ENCODE measurements around the gene TAF9. TPM values are rescaled to one million over a fixed set of nuclear protein-coding genes. Genes with fewer than 3 reads are reported as not detected.
"Not testable (repeated sequence)": the region's sequence is repeated elsewhere in the genome, so short reads cannot be mapped to it uniquely, and the experiment has no call there.

The TAF9 gene
- total RNA-seq, 3 donors from 2014 or later (not counting 1 experiment from before 2014, with no cell fraction given), result 38.3 to 53.8 (median 46.6) TPM

DNA sequence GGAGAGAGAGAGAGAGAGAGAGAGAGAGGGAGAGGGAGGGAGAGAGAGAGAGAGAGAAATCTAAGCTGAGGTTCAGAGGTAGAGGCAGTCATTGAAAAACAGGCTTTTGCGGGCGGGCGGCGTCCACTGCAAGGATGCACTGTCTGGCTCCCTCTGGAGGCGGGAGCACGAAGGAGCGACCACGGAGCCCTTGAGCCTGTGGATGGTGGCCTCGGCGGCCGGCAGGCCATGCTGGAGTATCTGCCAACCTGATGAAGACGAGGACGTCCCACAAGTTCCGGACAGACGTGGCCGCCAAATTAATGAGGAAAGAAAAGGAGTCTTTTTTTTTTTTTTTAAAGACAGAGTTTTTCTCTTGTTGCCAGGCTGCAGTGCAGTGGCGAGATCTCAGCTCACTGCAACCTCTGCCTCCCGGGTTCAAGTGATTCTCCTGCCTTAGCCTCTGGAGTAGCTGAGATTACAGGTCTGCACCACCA is 34.5 kb downstream of the TAF9 start:
- peak overlapping the region; percentile 80 for H3K4me3 Mint-ChIP-seq
- 16% methylated on average over 18 of the region's 18 CpGs for WGBS (ENCODE audit: insufficient coverage)
- Histone ChIP-seq H3K27ac (ENCODE audit: low read length) (no peak overlapping the region), H3K36me3 (ENCODE audit: control insufficient read depth, insufficient read depth, low read length) (no peaks in the 10 kb centered on the region), H3K4me1 (ENCODE audit: control insufficient read depth, insufficient read depth, low read length) (peaks cover 12% of the 10 kb centered on the region), H3K9me3 (ENCODE audit: control insufficient read depth, insufficient read depth, low read length) (no peaks in the 10 kb centered on the region), H3K4me3 (ENCODE audit: low read length) (no peak overlapping the region), H3K27me3 (ENCODE audit: control insufficient read depth, insufficient read depth, low read length) (no peaks in the 10 kb centered on the region)
- no peaks in the 10 kb centered on the region for H3K36me3 Mint-ChIP-seq
- ATAC-seq, result peak; percentile 73 to 81 (median 74)
- peak overlapping the region; percentile 53 to 62 for H3K27ac Mint-ChIP-seq
- TF ChIP-seq, protein P1, sequence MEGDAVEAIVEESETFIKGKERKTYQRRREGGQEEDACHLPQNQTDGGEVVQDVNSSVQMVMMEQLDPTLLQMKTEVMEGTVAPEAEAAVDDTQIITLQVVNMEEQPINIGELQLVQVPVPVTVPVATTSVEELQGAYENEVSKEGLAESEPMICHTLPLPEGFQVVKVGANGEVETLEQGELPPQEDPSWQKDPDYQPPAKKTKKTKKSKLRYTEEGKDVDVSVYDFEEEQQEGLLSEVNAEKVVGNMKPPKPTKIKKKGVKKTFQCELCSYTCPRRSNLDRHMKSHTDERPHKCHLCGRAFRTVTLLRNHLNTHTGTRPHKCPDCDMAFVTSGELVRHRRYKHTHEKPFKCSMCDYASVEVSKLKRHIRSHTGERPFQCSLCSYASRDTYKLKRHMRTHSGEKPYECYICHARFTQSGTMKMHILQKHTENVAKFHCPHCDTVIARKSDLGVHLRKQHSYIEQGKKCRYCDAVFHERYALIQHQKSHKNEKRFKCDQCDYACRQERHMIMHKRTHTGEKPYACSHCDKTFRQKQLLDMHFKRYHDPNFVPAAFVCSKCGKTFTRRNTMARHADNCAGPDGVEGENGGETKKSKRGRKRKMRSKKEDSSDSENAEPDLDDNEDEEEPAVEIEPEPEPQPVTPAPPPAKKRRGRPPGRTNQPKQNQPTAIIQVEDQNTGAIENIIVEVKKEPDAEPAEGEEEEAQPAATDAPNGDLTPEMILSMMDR (IDR thresholded peaks at IDR 0.05), result peak; percentile 42
- no peaks in the 10 kb centered on the region for H3K27me3 Mint-ChIP-seq (ENCODE audit: low read depth in 2 of 2)
- intact Hi-C loops (cut with micrococcal nuclease), result loop anchor here (1.0 kb wide), 1 partner anchor 242 kb away; no protein-coding TSS in a partner anchor
- peak; percentile 48 to 86 for DNase-seq
- peaks cover 10 to 19% of the 10 kb centered on the region in 2 donors for H3K4me1 Mint-ChIP-seq
- no peaks in the 10 kb centered on the region for H3K9me3 Mint-ChIP-seq

DNA sequence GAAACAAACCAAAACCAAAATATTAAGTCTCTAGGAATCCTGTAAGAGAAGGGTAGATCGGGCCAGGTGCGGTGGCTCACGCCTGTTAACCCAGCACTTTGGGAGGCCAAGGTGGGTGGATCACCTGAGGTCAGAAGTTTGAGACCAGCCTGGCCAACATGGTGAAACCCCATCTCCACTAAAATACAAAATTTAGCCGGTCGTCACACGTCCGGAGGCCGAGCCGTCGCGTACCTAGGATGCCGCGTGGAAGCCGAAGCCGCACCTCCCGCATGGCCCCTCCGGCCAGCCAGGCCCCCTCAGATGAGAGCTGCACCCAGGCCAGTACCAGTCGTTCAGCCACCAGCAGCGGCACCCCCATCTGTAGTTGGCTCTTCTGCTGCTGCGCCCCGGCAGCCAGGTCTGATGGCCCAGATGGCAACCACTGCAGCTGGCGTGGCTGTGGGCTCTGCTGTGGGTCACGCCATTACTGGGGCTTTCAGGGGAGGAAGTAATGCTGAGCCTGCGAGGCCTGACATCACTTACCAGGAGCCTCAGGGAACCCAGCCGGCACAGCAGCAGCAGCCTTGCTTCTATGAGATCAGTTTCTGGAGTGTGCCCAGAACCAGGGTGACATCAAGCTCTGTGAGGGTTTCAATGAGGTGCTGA is 35.5 kb downstream of the TAF9 start:
- H3K4me3 Mint-ChIP-seq, result peak overlapping the region; percentile 45
- H3K4me3 ChIP-seq (ENCODE audit: low read length); H3K36me3 Mint-ChIP-seq; H3K27me3 Mint-ChIP-seq (ENCODE audit: low read depth in 2 of 2); DNase-seq; H3K9me3 ChIP-seq (ENCODE audit: control insufficient read depth, insufficient read depth, low read length); H3K27ac ChIP-seq (ENCODE audit: low read length); ATAC-seq; H3K27me3 ChIP-seq (ENCODE audit: control insufficient read depth, insufficient read depth, low read length); H3K36me3 ChIP-seq (ENCODE audit: control insufficient read depth, insufficient read depth, low read length); H3K9me3 Mint-ChIP-seq: not testable (repeated sequence)
- intact Hi-C loops (cut with micrococcal nuclease), result loop anchor here (2.0 kb wide), 2 partner anchors 35 to 99 kb away; partner anchors contain the start of genes AK6, CDK7, RAD17 and TAF9
- H3K4me1 Mint-ChIP-seq, result peaks cover 10 to 19% of the 10 kb centered on the region in 2 donors
- H3K4me1 ChIP-seq (ENCODE audit: control insufficient read depth, insufficient read depth, low read length), result peaks cover 12% of the 10 kb centered on the region
- WGBS (ENCODE audit: insufficient coverage), result 93% methylated on average over 25 of the region's 25 CpGs
- peak overlapping the region; percentile 94 for H3K27ac Mint-ChIP-seq

DNA sequence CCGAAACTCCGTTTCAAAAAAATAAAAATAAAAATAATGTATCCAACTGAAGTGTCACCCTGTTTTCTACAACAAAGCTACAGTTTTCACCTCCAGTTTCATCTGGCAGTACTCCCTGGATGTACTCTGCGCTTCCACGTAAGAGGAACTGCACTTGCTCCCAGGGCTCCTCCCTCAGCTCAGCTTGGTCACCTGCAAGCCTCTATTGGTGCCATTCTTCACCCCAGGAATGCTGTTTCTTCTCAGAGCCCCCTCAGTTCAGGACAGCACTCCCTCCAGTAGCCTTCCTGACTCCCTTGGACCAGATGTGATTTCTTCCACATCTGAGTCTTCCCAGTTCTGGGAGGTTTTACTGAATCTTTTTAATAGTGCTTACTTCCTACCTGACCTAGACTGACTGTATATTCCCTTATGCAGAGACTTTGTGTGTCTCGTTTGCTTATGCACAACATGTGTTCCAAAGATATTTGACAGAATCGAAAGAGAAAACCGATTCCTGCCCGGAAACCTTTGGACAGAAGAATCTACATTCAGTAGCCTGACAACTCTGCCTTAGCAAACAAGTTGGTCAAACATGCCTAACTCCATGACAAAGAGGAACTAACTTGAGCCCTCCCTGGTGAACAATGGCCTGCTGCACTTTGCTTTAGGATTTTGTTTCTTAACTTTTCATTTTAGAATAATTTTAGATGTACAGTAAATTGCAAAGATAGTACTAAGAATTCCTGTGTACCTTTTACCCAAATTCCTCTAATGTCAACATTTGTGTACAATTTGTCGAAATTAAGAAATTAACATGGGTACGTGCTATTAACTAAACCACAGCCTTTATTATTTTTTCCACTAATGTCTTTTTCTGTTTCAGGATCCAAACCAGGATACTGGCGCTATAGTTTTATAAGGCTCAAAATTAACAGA is 37.5 kb downstream of the TAF9 start:
- Mint-ChIP-seq H3K36me3 (no peaks in the 10 kb centered on the region), H3K4me1 (peaks cover 10 to 19% of the 10 kb centered on the region in 2 donors), H3K9me3 (no peaks in the 10 kb centered on the region), H3K27me3 (ENCODE audit: low read depth in 2 of 2) (no peaks in the 10 kb centered on the region), H3K4me3 (peak overlapping the region; percentile 96), H3K27ac (peak overlapping the region; percentile 94)
- Histone ChIP-seq H3K4me3 (ENCODE audit: low read length) (peak overlapping the region; percentile 79), H3K27me3 (ENCODE audit: control insufficient read depth, insufficient read depth, low read length) (no peaks in the 10 kb centered on the region), H3K9me3 (ENCODE audit: control insufficient read depth, insufficient read depth, low read length) (no peaks in the 10 kb centered on the region), H3K27ac (ENCODE audit: low read length) (peak overlapping the region; percentile 62), H3K36me3 (ENCODE audit: control insufficient read depth, insufficient read depth, low read length) (no peaks in the 10 kb centered on the region), H3K4me1 (ENCODE audit: control insufficient read depth, insufficient read depth, low read length) (peaks cover 12% of the 10 kb centered on the region)
- intact Hi-C loops (cut with micrococcal nuclease), result loop anchor here (2.0 kb wide), 2 partner anchors 37 to 97 kb away; partner anchors contain the start of genes AK6, CDK7, RAD17 and TAF9
- TF ChIP-seq, protein P1 (IDR thresholded peaks at IDR 0.05), result no peak
- no peak for ATAC-seq
- 66% methylated on average over 8 of the region's 11 CpGs for WGBS (ENCODE audit: insufficient coverage)
- peak in 1 of 2 donors; percentile 18 for DNase-seq
